ENCODE data around the gene GPANK1.

The GPANK1 gene

DNA sequence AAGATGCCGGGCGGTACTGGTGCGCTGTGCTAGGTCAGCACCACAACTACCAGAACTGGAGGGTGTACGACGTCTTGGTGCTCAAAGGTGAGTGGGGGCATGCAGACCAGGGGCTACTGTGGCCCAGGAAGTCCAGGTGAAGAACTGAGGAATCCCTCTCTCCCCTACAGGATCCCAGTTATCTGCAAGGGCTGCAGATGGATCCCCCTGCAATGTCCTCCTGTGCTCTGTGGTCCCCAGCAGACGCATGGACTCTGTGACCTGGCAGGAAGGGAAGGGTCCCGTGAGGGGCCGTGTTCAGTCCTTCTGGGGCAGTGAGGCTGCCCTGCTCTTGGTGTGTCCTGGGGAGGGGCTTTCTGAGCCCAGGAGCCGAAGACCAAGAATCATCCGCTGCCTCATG is 42.9 kb upstream of the GPANK1 start:
- no peak overlapping the region for H3K18ac ChIP-seq (ENCODE audit: low read length)
- peaks cover 2% of the 10 kb centered on the region for H3K9me3 ChIP-seq (ENCODE audit: insufficient read depth, low read depth, low read length)
- WGBS (ENCODE audit: extremely low coverage, insufficient coverage, insufficient read length) = no CpG with 5 or more reads among the region's 10 CpGs
- H3K4me2 ChIP-seq (ENCODE audit: low read length) = no peak overlapping the region
- DNase-seq = no peak
- no peak overlapping the region for H4K91ac ChIP-seq (ENCODE audit: low read depth, low read length)
- H3K79me1 ChIP-seq (ENCODE audit: low read length) = peaks cover 4% of the 10 kb centered on the region
- no peak overlapping the region for H2AK5ac ChIP-seq (ENCODE audit: low read length)
- no peak overlapping the region for H4K12ac ChIP-seq (ENCODE audit: low read depth, low read length)
- H4K8ac ChIP-seq (ENCODE audit: low read depth, low read length) = no peak overlapping the region
- H2BK5ac ChIP-seq (ENCODE audit: low read depth, low read length, poor library complexity) = no peak overlapping the region
- H3K14ac ChIP-seq (ENCODE audit: low read length) = no peak overlapping the region
- no peak overlapping the region for H3K23ac ChIP-seq (ENCODE audit: low read length)
- no peaks in the 10 kb centered on the region for H3K27me3 ChIP-seq (ENCODE audit: insufficient read depth, low read length)
- H3K4ac ChIP-seq (ENCODE audit: low read depth, low read length) = no peak overlapping the region
- H2BK12ac ChIP-seq (ENCODE audit: low read length) = no peak overlapping the region
- H3K9ac ChIP-seq (ENCODE audit: low read length) = no peak overlapping the region
- peaks cover 1% of the 10 kb centered on the region for H3K79me2 ChIP-seq (ENCODE audit: control insufficient read depth, insufficient read depth, low read length, poor library complexity)
- no peaks in the 10 kb centered on the region for H3K36me3 ChIP-seq (ENCODE audit: control insufficient read depth in 1 of 2, insufficient read depth in 2 of 2, low read length in 2 of 2)
- no peak overlapping the region for H3K27ac ChIP-seq (ENCODE audit: low read depth, low read length)
- no peak overlapping the region for H2AFZ ChIP-seq (ENCODE audit: insufficient read depth, low read length, poor library complexity)
- H3K4me3 ChIP-seq (ENCODE audit: low read depth, low read length) = no peak overlapping the region
- H2BK120ac ChIP-seq (ENCODE audit: insufficient read depth, low read length, poor library complexity) = no peak overlapping the region
- H3K4me1 ChIP-seq (ENCODE audit: control insufficient read depth in 1 of 2, insufficient read depth in 2 of 2, low read length in 2 of 2) = no peaks in the 10 kb centered on the region

DNA sequence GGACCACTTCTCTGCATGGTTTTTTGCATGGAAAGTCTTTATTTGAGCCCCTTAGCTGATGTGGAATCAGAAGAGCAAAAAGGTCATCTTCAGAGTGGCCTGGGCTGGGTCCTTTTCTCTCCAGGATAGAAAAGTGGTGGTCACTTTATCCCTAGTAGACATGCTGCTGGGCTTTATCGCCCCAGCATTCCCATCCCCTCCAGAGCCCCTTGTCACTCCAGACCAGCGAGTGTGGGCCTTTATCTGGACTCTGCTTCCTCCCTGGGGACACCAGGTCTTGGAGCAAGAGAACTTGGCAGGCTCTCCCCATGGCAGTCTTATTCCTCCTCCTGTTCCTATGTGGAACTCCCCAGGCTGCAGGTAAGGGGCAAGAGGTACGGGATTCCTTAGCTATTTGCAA is 41.8 kb upstream of the GPANK1 start, which contains the start of gene LY6G6F:
Gene LY6G6F, plus strand, starts transcription at position 268 of the 400 bp plus-strand sequence. Its CDS starts 41 bp downstream, at position 309.
- Histone ChIP-seq H2BK12ac (ENCODE audit: low read length) (no peak within 1 kb of the TSS), H3K23ac (ENCODE audit: low read length) (no peak within 1 kb of the TSS), H3K79me2 (ENCODE audit: control insufficient read depth, insufficient read depth, low read length, poor library complexity) (peaks cover 6% of the 10 kb centered on the region), H3K36me3 (ENCODE audit: control insufficient read depth in 1 of 2, insufficient read depth in 2 of 2, low read length in 2 of 2) (no peaks in the 10 kb centered on the region), H3K9ac (ENCODE audit: low read length) (no peak within 1 kb of the TSS), H3K18ac (ENCODE audit: low read length) (no peak within 1 kb of the TSS), H3K4me3 (ENCODE audit: low read depth, low read length) (no peak within 1 kb of the TSS), H3K79me1 (ENCODE audit: low read length) (peaks cover 6% of the 10 kb centered on the region), H3K14ac (ENCODE audit: low read length) (no peak within 1 kb of the TSS), H2AFZ (ENCODE audit: insufficient read depth, low read length, poor library complexity) (no peak within 1 kb of the TSS), H3K27ac (ENCODE audit: low read depth, low read length) (no peak within 1 kb of the TSS), H3K4ac (ENCODE audit: low read depth, low read length) (no peak within 1 kb of the TSS), H3K27me3 (ENCODE audit: insufficient read depth, low read length) (no peaks in the 10 kb centered on the region), H4K8ac (ENCODE audit: low read depth, low read length) (no peak within 1 kb of the TSS), H3K9me3 (ENCODE audit: insufficient read depth, low read depth, low read length) (peaks cover 2% of the 10 kb centered on the region), H3K4me1 (ENCODE audit: control insufficient read depth in 1 of 2, insufficient read depth in 2 of 2, low read length in 2 of 2) (peaks cover 5 to 7% of the 10 kb centered on the region in 2 experiments), H3K4me2 (ENCODE audit: low read length) (no peak within 1 kb of the TSS), H4K91ac (ENCODE audit: low read depth, low read length) (no peak within 1 kb of the TSS), H2AK5ac (ENCODE audit: low read length) (no peak within 1 kb of the TSS), H4K12ac (ENCODE audit: low read depth, low read length) (no peak within 1 kb of the TSS), H2BK120ac (ENCODE audit: insufficient read depth, low read length, poor library complexity) (no peak within 1 kb of the TSS), H2BK5ac (ENCODE audit: low read depth, low read length, poor library complexity) (no peak within 1 kb of the TSS)
- no CpG with 5 or more reads among the region's 3 CpGs for WGBS (ENCODE audit: extremely low coverage, insufficient coverage, insufficient read length)
- no peak for DNase-seq

DNA sequence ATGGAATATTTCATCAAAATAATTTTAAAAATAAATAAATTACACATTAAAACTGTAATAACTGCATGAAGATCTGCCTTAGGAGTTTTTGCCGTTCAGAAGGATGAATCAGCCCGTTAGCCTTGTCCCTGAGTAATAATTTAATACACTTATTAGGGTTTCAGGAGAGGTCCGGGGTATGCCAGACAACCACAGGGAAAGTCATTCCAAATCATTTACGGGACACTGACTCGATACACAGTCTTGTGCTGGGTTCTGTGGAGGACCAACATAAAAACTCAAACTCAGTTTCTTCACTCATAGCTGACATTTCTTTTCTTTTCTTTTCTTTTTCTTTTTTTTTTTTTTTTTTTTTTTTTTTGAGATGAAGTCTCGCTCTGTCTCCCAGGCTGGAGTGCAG is 41.1 kb upstream of the GPANK1 start:
- Histone ChIP-seq H3K4me1 (ENCODE audit: control insufficient read depth in 1 of 2, insufficient read depth in 2 of 2, low read length in 2 of 2) (peaks cover 6 to 8% of the 10 kb centered on the region in 2 experiments), H3K9ac (ENCODE audit: low read length) (no peak overlapping the region), H3K4me3 (ENCODE audit: low read depth, low read length) (no peak overlapping the region), H2BK120ac (ENCODE audit: insufficient read depth, low read length, poor library complexity) (no peak overlapping the region), H3K4ac (ENCODE audit: low read depth, low read length) (no peak overlapping the region), H3K79me2 (ENCODE audit: control insufficient read depth, insufficient read depth, low read length, poor library complexity) (peaks cover 6% of the 10 kb centered on the region), H3K14ac (ENCODE audit: low read length) (no peak overlapping the region), H3K79me1 (ENCODE audit: low read length) (peaks cover 6% of the 10 kb centered on the region), H2AK5ac (ENCODE audit: low read length) (no peak overlapping the region), H4K91ac (ENCODE audit: low read depth, low read length) (no peak overlapping the region), H3K27ac (ENCODE audit: low read depth, low read length) (no peak overlapping the region), H3K4me2 (ENCODE audit: low read length) (no peak overlapping the region), H3K36me3 (ENCODE audit: control insufficient read depth in 1 of 2, insufficient read depth in 2 of 2, low read length in 2 of 2) (peaks cover 1 to 2% of the 10 kb centered on the region in 2 experiments), H2BK5ac (ENCODE audit: low read depth, low read length, poor library complexity) (no peak overlapping the region), H3K18ac (ENCODE audit: low read length) (no peak overlapping the region), H2BK12ac (ENCODE audit: low read length) (no peak overlapping the region), H3K27me3 (ENCODE audit: insufficient read depth, low read length) (no peaks in the 10 kb centered on the region), H3K9me3 (ENCODE audit: insufficient read depth, low read depth, low read length) (peaks cover 2% of the 10 kb centered on the region), H4K8ac (ENCODE audit: low read depth, low read length) (no peak overlapping the region), H4K12ac (ENCODE audit: low read depth, low read length) (no peak overlapping the region), H3K23ac (ENCODE audit: low read length) (no peak overlapping the region), H2AFZ (ENCODE audit: insufficient read depth, low read length, poor library complexity) (no peak overlapping the region)
- no CpG with 5 or more reads among the region's 6 CpGs for WGBS (ENCODE audit: extremely low coverage, insufficient coverage, insufficient read length)
- DNase-seq = no peak

DNA sequence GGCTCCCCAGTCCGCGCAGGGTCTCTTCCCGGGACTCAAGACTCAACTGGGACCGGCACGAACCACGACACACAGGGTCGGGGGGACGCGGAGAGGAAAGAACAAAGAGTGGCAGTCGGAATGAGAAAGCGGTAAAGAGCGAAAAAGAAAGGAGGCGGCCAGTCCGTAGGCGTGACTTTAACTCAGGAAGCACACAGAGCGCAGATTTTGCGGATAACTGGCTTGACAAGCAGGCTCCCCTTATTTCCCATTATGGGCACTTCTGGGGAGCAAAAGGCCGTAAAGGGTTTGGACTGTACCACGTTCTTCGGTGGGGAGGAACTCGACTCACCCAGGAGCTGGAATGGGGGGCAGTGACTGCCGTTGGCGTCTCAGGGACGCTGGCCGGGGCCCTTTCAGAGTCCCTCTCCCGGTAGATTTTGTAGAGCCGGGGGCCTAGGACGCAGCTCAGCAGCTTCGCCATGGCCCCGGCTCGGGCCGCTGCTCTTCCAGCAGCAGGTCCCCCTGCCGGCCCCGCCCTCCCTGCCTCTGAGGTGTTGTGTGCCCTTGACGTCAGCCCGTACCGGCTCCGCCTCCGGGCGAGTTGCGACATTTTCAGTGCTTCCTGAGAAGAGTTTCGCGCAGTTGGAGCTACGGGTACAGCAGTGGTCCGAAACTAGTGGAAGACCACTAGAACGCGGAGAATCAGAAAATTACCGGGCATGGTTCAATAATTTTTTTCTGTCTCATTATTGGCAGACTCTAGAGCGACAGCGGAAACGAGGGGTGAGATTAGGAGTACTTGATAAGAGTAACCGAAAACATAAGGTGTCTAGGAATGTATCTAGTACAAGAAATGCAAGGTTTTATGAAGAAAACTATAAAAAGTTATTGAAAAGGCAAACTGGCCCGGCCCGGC is 38.3 kb upstream of the GPANK1 start, which contains the start of gene ABHD16A:
Gene ABHD16A, minus strand, starts transcription at position 506 of the 898 bp plus-strand sequence. Its CDS starts 43 bp downstream, at position 463.
- peak within 1 kb of the TSS; percentile 29 for H2BK120ac ChIP-seq (ENCODE audit: insufficient read depth, low read length, poor library complexity)
- H4K8ac ChIP-seq (ENCODE audit: low read depth, low read length) = peak within 1 kb of the TSS; percentile 87
- H2BK12ac ChIP-seq (ENCODE audit: low read length) = peak within 1 kb of the TSS; percentile 47
- H3K18ac ChIP-seq (ENCODE audit: low read length) = peak within 1 kb of the TSS; percentile 60
- peak within 1 kb of the TSS; percentile 60 for H2AFZ ChIP-seq (ENCODE audit: insufficient read depth, low read length, poor library complexity)
- WGBS (ENCODE audit: extremely low coverage, insufficient coverage, insufficient read length) = no CpG with 5 or more reads among the region's 54 CpGs
- H3K27me3 ChIP-seq (ENCODE audit: insufficient read depth, low read length) = no peaks in the 10 kb centered on the region
- H4K12ac ChIP-seq (ENCODE audit: low read depth, low read length) = peak within 1 kb of the TSS; percentile 94
- peaks cover 2% of the 10 kb centered on the region for H3K9me3 ChIP-seq (ENCODE audit: insufficient read depth, low read depth, low read length)
- H2AK5ac ChIP-seq (ENCODE audit: low read length) = no peak within 1 kb of the TSS
- H3K4me3 ChIP-seq (ENCODE audit: low read depth, low read length) = peak within 1 kb of the TSS; percentile 88
- peaks cover 7 to 8% of the 10 kb centered on the region in 2 experiments for H3K4me1 ChIP-seq (ENCODE audit: control insufficient read depth in 1 of 2, insufficient read depth in 2 of 2, low read length in 2 of 2)
- H3K14ac ChIP-seq (ENCODE audit: low read length) = peak within 1 kb of the TSS; percentile 48
- peak within 1 kb of the TSS; percentile 82 for H3K4me2 ChIP-seq (ENCODE audit: low read length)
- H2BK5ac ChIP-seq (ENCODE audit: low read depth, low read length, poor library complexity) = peak within 1 kb of the TSS; percentile 38
- H3K27ac ChIP-seq (ENCODE audit: low read depth, low read length) = peak within 1 kb of the TSS; percentile 94
- peak within 1 kb of the TSS; percentile 99 for H3K9ac ChIP-seq (ENCODE audit: low read length)
- peak; percentile 99 to 100 for DNase-seq
- peaks cover 6% of the 10 kb centered on the region for H3K79me2 ChIP-seq (ENCODE audit: control insufficient read depth, insufficient read depth, low read length, poor library complexity)
- peaks cover 6% of the 10 kb centered on the region for H3K79me1 ChIP-seq (ENCODE audit: low read length)
- no peak within 1 kb of the TSS for H3K23ac ChIP-seq (ENCODE audit: low read length)
- peak within 1 kb of the TSS; percentile 71 for H4K91ac ChIP-seq (ENCODE audit: low read depth, low read length)
- peak within 1 kb of the TSS; percentile 78 for H3K4ac ChIP-seq (ENCODE audit: low read depth, low read length)
- H3K36me3 ChIP-seq (ENCODE audit: control insufficient read depth in 1 of 2, insufficient read depth in 2 of 2, low read length in 2 of 2) = peaks cover 5 to 7% of the 10 kb centered on the region in 2 experiments

Data from trophoblast cell (in vitro differentiated cells and primary cell).